Upper lobe of left lung (tissue), 4 donors: Measurements from ENCODE around the gene COL9A3.

Source experiments
- EP300 ChIP-seq, 4 donors: sonication (generic); formaldehyde crosslinking; IDR thresholded peaks; one replicate each; pipeline ENCODE4 v1.5.1; 2017; ENCODE audit warnings: antibody characterized with exemption in 4 of 4, control low read depth in 2 of 4
- POLR2A ChIP-seq, 4 donors: fragments of 450-650 bp; IDR thresholded peaks; one replicate each; pipeline ENCODE4 v1.5.1; 2016 to 2017; ENCODE audit warnings: antibody characterized with exemption in 4 of 4, mild to moderate bottlenecking in 2 of 4
- TF ChIP-seq, protein P1 (sequence below), 6 experiments: fragments of 450-650 bp in 4 of 6; fragments of 200-600 bp in 2 of 6; sonication (generic) in 2 of 6; IDR thresholded peaks; one replicate each; pipeline ENCODE4 v1.5.1; 2016 to 2019; ENCODE audit warnings: antibody characterized with exemption in 6 of 6

DNA sequence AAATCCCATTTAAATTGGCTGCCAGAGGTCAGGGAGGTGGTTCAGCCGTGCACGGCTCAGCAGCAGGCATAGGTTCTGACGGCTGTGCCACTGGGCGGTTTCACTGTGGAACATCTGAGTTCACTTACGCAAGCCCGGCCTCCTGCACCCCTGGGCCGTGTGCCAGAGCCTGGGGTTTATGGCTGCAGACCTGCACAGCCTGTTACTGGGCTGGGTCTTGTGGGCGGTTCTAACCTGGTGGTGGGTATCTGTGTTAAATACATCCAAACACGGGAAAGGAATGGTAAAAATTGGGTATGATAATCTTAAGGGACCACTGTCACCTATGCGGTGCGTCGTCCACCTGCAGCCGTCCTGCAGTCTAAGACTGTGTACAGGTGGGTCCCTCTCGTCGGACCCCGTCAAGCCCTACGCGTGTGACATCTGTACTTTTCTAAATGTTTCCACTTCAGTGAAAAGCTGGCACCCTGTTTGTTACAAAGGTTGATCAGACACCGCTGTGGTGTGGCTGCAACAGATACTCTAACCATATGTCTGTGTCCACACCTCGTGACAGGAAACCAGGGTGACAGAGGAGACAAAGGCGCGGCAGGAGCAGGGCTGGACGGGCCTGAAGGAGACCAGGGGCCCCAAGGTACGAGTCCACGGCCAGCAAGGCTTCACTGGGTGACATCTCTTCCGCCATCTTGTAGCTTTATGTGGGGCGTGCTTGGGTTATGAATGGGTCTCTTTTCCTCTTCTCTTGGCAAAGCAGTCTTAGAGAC is 21.5 kb downstream of the COL9A3 start:
- TF ChIP-seq, protein P1, sequence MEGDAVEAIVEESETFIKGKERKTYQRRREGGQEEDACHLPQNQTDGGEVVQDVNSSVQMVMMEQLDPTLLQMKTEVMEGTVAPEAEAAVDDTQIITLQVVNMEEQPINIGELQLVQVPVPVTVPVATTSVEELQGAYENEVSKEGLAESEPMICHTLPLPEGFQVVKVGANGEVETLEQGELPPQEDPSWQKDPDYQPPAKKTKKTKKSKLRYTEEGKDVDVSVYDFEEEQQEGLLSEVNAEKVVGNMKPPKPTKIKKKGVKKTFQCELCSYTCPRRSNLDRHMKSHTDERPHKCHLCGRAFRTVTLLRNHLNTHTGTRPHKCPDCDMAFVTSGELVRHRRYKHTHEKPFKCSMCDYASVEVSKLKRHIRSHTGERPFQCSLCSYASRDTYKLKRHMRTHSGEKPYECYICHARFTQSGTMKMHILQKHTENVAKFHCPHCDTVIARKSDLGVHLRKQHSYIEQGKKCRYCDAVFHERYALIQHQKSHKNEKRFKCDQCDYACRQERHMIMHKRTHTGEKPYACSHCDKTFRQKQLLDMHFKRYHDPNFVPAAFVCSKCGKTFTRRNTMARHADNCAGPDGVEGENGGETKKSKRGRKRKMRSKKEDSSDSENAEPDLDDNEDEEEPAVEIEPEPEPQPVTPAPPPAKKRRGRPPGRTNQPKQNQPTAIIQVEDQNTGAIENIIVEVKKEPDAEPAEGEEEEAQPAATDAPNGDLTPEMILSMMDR (IDR thresholded peaks at IDR 0.05) = no peak
- TF ChIP-seq EP300 (IDR thresholded peaks at IDR 0.05) (no peak), POLR2A (IDR thresholded peaks at IDR 0.05) (no peak)
